ENCODE results near the gene MAST4.

GRCh38 chr5:66859526-66859925 lies 263.3 kb downstream of the MAST4 start:
- no peak for TF ChIP-seq EP300 (IDR thresholded peaks at IDR 0.05)
- TF ChIP-seq CTCF (IDR thresholded peaks at IDR 0.05), result no peak
- TF ChIP-seq PHF8 (IDR thresholded peaks at IDR 0.05; ENCODE audit: borderline replicate concordance, low read depth), result no peak
- no peak for TF ChIP-seq ESRRA (IDR thresholded peaks at IDR 0.05; ENCODE audit: borderline replicate concordance, low read length)
- no peak for TF ChIP-seq USF2 (IDR thresholded peaks at IDR 0.05)
- no peak for TF ChIP-seq CHD2 (IDR thresholded peaks at IDR 0.05; ENCODE audit: low read length, partially characterized antibody)
- no peak for TF ChIP-seq ZSCAN20 (CRISPR knock-in tag; IDR thresholded peaks at IDR 0.05)
- TF ChIP-seq RARB (CRISPR knock-in tag; IDR thresholded peaks at IDR 0.05), result no peak
- TF ChIP-seq POLR2A (IDR thresholded peaks at IDR 0.05; ENCODE audit: low read length), result no peak
- no peak for TF ChIP-seq GATA3 (IDR thresholded peaks at IDR 0.05; ENCODE audit: borderline replicate concordance)
- TF ChIP-seq FOSB (CRISPR knock-in tag; IDR thresholded peaks at IDR 0.05), result no peak
- no peak for TF ChIP-seq RFX5 (IDR thresholded peaks at IDR 0.05)

Measured in A549 (cell line).